Parietal lobe (tissue), 2 donors: ENCODE results near the gene ANKRD37. TPM values are rescaled to one million over a fixed set of nuclear protein-coding genes. Genes with fewer than 3 reads are reported as not detected.

Experiments used
- small RNA-seq: library from RNA; depleted of rRNA; stranded (forward); fragments of <200 nt; gene quantifications from one replicate; pipeline ENCODE3, GENCODE V24; 2014; ENCODE audit warnings: low replicate concordance
- total RNA-seq: library from RNA; depleted of rRNA; stranded (reverse); fragments of >200 nt; gene quantifications from one replicate; pipeline ENCODE4 v1.2.3, GENCODE V29; 2014

Gene ANKRD37
- total RNA-seq: 21.0 TPM

GRCh38 chr4:185396724-185397385 lies at the start of gene ANKRD37:
Gene ANKRD37, plus strand, starts transcription at chr4:185396841. Its CDS starts 83 bp downstream, at chr4:185396924.

GRCh38 chr4:185395238-185395955 lies 1.2 kb upstream of the ANKRD37 start, which contains the start of gene LRP2BP:
Gene LRP2BP, minus strand, starts transcription at chr4:185395924. Its CDS starts 17,738 bp downstream, at chr4:185378186.

GRCh38 chr4:185425647-185426352 lies 29.2 kb downstream of the ANKRD37 start, which contains the start of gene UFSP2:
Gene UFSP2, minus strand, starts transcription at chr4:185425964. Its CDS starts 96 bp downstream, at chr4:185425868.

Small RNA genes within 50 kb of the gene (small RNA-seq; reads per million reads assigned to genes)
- not detected for gene RF00019

Other genes starting within 250 kb of the ANKRD37 start
- 54.1 TPM for gene CFAP97, start 192.8 kb upstream of the ANKRD37 start, total RNA-seq
- gene SNX25, start 187.2 kb upstream of the ANKRD37 start, total RNA-seq: 58.5 TPM
- gene LRP2BP, start 917 bp upstream of the ANKRD37 start, total RNA-seq: 13.5 TPM
- 38.5 TPM for gene UFSP2, start 29.1 kb downstream of the ANKRD37 start, total RNA-seq
- 0.94 TPM for gene CCDC110, start 74.9 kb downstream of the ANKRD37 start, total RNA-seq
- 22.5 TPM for gene PDLIM3, start 138.7 kb downstream of the ANKRD37 start, total RNA-seq